ENCODE results near the gene TMEM190. TPM values are rescaled to one million over a fixed set of nuclear protein-coding genes. Genes with fewer than 3 reads are reported as not detected.
A peak's percentile ranks its signal among the peaks of the same experiment; 100 is the strongest.
"Not testable (repeated sequence)": the region's sequence is repeated elsewhere in the genome, so short reads cannot be mapped to it uniquely, and the experiment has no call there.

Gene TMEM190
- not detected for polyA plus RNA-seq (ENCODE audit: insufficient read length)

DNA sequence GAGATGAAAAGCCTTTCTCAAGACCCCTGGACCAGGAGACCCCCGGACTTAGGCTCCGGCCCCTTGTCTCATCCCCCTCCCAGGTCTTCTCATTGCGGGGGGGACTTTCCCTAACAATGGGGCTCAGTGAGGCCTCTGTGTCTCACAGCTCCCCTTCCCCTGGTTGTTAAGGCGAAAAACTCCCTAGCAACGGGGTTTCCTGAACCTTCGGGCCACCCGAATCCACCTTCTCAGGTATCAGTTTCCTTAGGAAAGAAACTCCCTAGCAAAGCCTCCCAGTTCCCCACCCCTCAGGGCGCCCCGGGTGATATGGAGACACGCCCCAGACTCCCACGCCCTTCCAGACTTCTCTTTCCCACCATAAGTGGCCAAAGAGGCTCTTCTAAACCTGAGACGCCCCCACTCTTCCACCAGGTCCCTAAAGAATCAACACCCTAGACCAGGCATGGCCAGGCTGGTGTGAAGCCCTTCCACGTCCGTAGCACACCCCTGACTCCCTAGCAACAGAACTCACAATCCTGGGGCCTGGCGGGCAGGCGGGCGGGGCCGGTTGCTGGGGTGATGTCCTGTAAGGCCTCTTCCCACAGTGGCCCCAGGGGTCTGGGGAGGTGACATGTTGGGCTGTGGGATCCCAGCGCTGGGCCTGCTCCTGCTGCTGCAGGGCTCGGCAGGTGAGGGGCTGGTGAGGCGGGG lies at the start of gene TMEM190:
Gene TMEM190 (plus strand): TSS at position 586 of the 693 bp plus-strand sequence. CDS start 28 bp downstream, at position 614.
- DNase-seq: no peak

DNA sequence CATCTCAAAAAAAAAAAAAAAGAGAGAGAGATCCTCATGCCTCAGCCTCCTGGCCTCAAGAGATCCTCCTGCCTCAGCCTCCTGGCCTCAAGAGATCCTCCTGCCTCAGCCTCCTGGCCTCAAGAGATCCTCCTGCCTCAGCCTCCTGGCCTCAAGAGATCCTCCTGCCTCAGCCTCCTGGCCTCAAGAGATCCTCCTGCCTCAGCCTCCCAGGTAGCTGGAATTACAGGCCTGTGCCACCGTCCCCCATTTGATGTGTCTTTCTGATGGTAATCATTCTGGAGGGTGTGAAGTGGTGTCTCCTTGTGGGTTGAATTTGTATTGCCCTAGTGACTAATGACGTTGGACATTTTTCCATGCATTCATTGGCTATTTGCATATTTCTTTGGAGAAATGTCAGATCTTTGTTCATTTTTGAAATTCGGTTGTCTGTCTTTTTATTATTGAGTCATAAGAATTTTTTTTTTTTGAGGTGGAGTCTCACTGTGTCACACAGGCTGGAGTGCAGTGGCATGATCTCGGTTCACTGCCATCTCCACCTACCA lies 47.8 kb upstream of the TMEM190 start:
- DNase-seq: not testable (repeated sequence)

DNA sequence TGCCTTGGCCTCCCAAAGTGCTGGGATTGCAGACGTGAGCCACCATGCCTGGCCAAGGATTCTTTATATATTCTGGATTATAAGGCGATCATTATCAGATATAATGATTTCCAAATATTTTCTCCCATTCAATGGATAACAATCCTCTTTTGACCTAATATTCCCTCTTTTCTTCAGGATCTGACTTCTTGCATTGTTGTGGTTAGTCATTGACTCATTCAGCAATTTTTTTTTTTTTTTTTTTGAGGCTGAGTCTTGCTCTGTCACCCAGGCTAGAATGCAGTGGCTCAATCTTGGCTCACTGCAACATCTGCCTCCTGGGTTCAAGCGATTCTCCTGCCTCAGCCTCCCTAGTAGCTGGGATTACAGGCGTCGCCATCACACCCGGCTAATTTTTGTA lies 46.8 kb upstream of the TMEM190 start:
- not testable (repeated sequence) for DNase-seq

DNA sequence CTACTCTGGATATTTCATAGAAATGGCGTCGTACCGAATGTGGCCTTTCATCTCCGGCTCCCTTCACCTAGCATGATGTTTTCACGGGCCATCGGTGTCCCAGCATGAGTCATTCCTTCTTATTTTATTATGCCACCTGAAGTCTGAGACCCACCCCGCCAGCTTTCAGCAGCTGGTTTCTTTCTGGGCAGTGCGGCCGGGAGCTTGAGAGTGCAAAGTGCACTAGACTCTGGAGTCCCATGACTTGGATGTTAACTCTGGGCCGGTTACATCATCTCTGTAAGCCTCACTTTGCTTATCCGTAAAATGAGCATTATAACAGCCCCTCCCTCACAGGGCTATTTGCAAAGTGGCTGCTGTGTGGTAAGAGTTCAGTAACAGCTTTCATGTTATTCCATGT lies 42.8 kb upstream of the TMEM190 start:
- no peak for DNase-seq

DNA sequence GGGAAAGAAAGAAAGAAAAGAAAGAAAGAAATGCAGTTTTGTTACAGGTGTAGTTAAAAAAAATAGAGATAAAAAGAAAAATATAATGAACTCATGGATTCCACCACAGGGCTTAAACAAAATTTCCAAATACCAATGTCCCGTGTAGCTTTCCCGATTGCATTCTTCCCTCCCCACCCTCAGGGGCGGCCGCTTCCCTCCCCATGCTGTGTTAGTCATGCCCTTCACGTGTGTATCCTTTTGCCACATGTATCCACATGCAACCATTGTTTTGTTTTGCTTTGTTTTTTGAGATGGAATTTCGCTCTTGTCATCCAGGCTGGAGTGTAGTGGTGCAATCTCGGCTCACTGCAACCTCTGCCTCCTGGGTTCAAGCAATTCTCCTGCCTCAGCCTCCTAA lies 40.5 kb upstream of the TMEM190 start:
- no peak for DNase-seq

DNA sequence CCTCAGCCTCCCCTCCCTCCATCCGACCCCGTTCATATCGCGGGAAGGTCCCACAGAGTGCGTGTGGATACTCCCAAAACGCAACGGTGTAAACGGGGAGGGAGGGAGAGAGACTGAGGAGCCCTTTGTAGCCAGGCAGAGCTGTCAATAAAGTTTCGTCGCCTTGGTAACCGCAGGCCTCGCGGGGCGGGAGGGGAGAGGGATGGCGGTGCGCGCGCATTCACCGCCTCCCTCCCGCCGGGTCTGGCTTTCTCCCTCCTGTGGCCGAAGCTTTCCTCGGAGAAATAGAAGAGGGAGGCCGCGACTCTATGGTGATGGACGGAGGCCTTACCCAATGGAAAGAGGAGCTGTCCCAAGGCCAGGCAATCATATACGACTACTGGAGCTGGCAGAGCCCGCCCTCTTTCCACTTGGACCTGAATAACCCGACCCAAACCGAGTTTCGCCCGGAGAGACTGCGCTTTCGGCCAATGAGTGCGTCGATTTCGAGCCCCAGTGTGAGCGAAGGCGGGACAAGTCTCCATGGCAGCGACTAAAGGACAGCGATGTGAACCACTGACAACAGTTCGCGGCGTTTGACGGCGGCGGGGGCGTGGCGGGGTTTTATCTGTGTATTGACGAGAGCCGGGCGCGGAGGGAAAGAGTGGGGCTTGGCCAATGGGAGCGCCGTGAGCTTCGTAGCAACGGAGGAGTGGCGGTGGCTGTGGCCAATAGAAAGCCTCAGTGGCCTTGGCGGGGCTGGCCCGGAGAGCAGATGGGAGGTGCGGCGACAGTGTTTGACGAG lies 37.3 kb upstream of the TMEM190 start, which contains the start of gene KMT5C:
Gene KMT5C (plus strand): TSS at position 772 of the 784 bp plus-strand sequence. CDS start 2,061 bp downstream, outside the sequence.
- peak; percentile 100 for DNase-seq

DNA sequence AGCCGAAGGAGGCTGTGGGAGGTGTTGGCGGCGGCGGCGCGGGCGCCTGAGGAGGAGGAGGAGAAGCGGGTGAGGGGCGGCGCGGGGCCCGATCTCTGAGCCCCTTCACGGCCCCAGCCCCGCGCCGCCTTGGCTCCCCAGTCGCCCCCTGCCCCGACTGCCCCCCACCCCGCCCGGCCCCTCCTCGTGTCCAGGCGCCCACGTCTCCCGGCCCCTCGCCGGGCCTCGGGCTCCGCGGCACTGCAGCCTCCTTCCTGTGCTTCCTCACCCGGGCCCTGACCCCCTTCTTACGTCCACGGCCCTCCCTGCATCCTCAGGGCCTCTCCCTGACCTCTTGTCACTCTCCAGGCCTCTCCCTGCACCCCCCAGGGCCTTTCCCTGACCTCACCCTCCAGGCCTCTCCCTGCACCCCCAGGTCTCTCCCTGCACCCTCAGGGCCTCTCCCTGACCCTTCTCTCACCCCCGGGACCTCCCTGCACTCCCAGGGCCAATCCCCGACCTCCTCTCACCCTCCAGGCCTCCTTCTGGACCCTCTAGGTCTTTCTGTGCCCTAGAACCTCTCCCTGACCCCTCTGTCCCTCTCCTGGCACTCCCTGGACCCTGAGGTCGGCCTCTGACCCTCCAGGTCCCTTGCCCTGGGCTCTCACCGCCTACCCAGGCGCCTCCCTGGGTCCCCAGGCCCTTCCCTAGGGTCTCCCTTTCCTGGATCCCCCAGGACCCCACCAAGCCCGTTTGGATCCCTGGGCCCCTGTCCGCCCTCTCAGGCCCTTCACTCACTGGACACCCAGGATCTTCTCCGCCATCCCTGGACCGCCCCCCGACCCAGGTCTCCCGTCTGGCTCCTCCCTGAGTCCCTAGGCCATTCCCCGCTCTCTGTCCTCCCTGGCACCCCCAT lies 36.5 kb upstream of the TMEM190 start:
- peak; percentile 36 for DNase-seq

DNA sequence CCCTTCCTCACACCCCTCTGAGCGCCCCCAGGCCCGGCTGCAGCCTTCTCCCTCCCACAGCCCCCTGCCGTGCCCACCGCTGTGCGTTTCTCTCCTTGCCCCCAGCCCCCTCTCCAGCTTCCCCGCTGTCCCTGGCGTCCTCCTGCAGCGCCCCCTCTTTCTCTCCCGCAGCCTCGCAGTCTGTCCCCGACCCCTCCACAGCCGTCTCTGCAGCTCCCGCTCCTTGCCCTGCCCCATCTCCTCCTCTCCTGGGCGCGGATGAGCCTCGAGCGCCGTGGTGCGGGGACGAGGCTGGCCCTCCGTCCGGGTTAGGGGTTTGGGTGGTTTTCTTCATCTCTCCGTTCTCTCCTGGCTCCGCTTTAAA lies 35.9 kb upstream of the TMEM190 start:
- DNase-seq: no peak

DNA sequence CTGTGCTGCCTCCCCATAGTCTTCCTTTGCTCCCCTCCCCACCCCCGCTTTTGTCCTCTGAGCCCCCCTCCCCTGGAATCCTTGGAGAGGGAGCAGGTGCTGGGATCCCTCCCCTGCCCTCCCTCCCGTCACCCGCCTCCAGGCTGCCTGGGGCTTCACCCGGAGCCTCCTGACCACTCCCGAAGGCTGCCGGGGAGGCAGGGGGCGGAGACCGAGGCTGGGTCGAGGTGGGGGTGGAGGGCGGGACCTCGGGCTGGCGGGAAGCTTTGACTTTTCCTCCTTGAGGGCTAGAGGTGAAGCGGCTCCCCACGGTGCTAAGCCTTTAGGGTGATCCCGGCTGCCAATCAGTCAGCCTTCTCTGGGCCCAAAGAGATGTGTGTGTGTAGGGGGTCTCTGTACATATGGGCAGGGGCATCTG lies 35.4 kb upstream of the TMEM190 start:
- peak; percentile 75 for DNase-seq

DNA sequence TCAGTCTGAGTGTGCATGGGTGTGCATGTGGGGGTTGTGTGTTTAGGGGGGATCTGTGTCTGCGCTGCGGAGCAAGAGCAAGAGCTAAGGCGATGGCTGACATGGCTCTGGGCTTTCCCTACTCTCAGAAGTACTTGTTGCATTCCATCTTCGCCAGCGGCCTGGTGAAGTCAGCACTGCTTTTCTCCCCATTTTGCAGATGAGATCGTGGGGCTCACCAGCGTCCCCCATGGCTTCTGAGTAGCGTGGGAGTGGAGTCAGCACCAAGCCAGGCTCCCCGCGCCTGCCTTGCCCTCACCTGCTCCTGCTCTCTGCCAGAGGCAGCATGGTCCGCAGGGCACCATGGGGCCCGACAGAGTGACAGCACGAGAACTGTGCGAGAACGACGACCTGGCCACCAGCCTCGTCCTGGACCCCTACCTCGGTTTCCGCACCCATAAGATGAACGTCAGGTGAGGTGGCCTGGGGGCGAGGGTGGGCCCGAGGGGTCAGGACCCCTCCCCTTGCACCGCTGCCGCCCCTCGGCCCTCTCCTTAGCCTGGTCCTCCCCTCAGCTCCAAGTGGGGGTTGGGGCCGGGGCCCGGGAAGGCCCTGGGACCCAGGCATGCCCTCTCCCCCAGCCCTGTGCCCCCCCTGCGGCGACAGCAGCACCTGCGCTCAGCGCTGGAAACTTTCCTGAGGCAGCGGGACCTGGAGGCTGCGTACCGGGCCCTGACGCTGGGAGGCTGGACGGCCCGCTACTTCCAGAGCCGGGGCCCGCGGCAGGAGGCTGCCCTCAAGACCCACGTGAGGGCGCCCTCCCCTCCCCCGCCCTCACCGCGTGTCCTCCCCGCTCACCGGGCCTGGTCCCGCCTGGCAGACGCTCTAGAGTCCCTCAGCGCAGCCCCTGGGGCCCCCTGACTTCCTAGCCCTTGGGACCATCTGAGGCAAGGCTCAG lies 34.8 kb upstream of the TMEM190 start:
- DNase-seq: no peak

DNA sequence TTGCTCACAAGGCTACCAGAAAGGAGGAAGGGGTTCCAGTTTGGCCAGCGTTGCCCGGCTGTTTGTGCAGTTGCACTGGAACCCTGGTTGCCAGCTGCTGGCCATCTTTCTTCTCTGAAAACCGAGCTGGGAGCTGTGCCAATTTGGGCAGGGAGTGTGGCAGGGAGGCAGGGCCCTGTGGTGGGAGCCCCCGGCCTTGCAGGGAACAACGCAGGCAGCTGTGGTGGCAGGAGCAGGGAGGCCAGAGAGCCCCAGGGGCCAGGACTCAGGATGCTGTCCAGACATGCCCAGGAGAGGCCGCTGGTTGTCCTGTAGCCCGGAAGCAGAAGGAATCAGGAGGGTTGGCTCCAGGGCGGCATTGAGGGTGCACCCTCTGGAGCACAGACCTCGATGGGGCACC lies 32.2 kb upstream of the TMEM190 start:
- peak; percentile 43 for DNase-seq

DNA sequence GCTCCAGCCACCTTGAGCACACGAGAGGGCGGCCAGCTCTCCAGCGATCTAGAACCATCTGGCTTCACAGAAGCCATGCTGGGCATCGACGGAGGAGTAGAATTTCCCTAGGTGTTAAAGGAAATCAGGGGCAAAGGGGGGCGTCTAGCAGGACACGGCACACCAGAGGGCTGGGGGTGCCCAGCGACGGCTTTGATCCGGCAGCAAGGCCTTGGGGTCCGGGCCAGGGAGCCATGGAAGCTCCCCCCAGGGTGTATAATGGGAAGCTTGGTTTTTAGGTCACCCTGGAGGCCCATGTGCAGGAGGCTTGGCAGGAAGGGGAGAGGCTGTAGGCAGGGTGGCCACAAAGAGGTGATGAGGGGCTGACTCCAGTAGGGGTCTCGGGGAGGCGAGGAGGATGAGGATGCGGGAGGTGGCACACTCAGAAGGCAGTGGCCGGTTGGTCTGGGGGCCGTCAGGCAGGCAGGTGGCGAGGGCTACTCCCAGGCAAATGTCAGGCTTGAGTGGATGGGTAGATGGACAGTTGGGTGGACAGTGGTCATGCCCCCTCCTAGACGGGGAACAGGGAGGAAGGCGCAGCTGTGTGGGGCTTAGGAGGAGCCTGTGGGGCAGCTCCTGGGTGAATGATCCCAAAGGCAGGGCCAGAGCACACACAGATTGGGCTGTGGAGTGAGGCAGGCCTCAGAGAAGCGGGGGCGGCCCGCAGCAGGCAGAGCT lies 31.4 kb upstream of the TMEM190 start:
- no peak for DNase-seq

DNA sequence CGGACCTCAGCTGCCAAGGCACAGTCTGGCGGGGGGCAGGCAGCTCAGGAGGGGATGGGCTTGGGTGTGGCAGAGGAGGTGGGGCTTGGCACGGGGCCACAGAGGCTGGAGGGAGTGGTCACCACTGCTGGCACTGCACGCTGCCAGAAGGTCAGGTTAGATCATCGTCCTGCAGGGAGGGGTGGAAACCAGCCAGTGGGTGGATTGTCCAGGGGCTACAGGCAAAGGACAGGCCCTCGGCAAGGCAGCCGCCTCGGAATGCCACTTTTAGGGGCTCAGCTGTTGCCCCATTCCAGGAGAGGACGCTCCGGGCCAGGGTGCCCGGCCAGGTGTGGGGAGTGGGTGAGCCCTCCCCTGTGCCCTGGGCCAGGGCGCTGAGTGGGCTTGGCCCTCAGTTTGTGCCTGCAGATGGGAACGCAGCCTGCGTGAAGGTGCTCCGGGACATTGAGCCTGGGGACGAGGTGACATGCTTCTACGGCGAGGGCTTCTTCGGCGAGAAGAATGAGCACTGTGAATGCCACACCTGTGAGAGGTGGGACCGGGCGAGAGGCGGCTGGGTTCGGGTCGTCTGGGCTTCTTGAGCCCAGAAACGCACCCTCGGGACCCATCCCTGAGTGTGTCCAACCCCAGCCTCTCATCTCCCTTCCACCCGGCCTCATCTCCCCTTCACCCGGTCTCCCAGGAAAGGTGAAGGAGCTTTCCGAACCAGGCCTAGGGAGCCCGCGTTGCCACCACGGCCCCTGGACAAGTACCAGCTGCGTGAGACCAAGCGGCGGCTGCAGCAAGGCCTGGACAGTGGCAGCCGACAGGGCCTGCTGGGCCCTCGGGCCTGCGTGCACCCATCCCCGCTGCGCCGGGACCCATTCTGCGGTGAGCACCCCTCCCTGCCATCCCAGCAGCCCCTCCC lies 30.6 kb upstream of the TMEM190 start:
- DNase-seq: peak; percentile 57

DNA sequence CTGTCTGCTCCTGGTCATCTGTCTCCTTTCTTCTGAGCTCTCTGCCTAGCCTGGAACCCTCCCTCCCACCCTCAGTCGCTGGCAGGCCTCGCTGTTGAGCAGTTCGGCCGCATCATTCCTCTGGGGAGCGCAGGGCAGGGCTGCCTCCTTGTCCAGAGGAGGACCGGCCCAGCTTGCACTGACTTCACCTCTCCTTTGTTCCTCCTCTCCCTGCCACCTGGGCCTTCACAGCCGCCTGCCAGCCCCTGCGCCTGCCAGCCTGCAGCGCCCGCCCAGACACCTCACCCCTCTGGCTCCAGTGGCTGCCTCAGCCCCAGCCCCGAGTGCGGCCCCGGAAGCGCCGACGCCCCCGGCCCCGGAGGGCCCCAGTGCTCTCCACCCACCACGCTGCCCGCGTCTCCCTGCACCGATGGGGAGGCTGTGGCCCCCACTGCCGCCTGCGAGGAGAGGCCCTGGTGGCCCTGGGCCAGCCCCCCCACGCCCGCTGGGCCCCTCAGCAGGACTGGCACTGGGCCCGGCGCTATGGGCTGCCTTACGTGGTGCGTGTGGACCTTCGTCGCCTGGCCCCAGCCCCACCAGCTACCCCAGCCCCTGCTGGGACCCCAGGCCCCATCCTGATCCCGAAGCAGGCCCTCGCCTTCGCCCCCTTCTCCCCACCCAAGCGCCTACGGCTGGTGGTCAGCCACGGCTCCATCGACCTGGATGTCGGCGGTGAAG lies 29.7 kb upstream of the TMEM190 start:
- no peak for DNase-seq

DNA sequence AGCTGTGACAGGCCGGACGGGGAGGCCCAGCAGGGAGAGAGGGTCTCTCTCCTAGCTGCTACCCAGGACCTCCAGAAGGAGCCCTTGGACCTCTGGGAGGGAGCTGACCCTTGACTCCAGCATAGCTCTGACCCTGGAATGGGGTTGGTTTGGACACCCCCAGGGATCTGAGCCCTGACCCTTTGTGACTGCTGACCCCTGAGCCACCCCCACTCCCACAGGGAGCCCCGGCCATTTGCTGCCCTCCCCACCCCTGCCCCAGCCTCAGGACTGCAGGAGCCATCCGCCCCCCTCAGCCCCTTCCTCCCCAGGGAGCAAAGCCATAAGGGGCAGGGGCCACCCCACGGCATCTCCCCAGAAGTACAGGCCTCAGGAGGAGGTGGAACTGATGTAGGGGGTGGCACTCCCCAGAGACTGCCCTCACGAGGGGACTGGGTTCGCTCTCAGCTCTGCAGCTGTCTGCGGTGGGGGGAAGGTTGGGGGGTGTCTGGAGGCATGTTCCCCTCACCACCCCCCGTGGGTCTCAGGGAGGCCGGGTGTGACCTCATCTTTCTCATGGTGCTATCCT lies 29.1 kb upstream of the TMEM190 start:
- no peak for DNase-seq

DNA sequence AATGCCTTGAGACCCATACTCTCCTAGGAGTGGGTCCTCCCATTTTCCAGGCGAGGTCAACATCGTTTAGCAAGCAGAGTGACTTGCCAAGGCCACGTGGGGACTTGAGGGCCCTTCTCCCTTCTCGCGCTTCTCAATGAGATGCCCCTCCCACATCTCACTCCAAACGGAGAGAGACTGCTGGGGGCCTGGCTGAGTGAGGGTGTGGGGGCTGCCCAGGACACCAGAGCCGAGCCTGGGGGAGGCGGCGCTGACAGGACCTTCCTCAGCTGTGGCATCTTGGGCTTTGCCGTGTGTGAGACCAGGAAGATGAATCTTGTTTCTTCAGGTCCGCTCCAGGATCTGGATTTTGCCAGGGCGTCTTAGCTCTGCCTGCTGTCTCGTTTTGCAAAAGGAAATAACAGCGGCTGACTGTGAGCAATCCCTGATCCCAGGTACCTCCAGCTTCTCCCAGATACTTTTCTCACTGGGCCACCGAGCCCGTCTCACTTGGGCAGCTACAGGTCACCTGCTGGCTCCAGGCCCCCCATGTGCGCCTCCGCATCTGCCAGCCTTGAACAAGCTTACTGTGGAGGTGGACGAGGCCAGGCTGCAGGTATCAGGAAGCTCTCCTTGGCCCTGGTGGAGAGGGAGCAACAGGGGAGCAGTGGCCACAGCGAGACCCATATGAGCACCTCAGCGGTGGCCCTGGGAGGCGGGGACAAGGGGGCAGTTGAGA lies 28.1 kb upstream of the TMEM190 start:
- DNase-seq: no peak

DNA sequence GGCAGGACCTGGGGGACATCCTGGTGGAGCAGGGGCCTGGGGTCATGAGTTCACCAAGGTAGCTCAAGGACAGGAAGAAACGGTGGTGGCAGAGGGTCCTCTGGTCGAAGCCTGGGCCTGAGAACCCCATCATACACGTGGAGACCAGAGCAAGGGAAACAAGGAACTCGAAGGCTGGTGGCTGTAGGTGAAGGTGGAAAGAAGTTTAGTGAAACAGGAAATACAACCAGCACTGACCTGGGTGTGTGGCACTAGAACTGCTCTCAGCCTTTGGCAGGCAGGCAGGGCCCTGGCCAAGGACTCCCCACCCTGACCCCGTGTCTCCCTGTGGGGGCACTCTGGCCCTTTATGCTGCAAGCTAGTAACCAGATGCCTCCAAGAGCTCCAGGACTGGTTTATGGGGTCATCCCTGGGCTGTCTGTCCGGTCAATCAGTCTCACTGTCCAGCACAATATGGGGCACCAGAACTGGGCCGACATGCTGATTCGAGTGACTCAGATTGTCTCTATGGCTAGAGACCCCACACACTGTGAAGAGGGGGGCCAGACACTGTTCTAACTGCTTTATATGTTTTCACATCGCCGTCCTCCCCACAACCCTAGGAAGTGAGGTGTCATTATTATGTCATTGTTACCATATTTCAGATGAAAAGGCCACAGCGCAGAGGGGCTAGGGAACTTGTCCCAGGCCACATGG lies 25.9 kb upstream of the TMEM190 start:
- DNase-seq: no peak

Data from hindlimb muscle (tissue), 1 donor.